ENCODE results near the gene MAGI2. TPM values are rescaled to one million over a fixed set of nuclear protein-coding genes. Genes with fewer than 3 reads are reported as not detected.

MAGI2 gene
- total RNA-seq, 4 donors from 2014 or later: 0.98 to 4.8 (median 2.5) TPM

DNA sequence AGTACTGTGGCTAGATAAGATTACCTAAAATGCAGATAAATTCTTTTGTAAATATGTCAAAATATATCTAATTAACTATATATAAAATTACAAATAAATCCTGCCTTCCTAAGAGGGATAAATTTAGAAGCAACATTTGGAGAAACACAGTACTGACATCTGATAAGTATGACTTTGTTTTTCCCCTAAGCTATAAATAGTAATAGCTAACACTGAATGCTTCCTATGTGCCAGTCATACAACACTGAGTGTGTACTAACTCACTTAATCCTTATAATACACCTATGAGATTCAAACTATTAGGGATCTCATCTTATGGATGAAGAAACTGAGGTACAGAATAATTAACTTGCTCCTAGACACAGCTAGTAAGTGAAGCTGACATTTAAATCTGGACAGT lies 733.4 kb downstream of the MAGI2 start:
- no peak overlapping the region for H3K4me3 ChIP-seq
- no peaks in the 10 kb centered on the region for H3K36me3 ChIP-seq
- TF ChIP-seq, protein P1, sequence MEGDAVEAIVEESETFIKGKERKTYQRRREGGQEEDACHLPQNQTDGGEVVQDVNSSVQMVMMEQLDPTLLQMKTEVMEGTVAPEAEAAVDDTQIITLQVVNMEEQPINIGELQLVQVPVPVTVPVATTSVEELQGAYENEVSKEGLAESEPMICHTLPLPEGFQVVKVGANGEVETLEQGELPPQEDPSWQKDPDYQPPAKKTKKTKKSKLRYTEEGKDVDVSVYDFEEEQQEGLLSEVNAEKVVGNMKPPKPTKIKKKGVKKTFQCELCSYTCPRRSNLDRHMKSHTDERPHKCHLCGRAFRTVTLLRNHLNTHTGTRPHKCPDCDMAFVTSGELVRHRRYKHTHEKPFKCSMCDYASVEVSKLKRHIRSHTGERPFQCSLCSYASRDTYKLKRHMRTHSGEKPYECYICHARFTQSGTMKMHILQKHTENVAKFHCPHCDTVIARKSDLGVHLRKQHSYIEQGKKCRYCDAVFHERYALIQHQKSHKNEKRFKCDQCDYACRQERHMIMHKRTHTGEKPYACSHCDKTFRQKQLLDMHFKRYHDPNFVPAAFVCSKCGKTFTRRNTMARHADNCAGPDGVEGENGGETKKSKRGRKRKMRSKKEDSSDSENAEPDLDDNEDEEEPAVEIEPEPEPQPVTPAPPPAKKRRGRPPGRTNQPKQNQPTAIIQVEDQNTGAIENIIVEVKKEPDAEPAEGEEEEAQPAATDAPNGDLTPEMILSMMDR (IDR thresholded peaks at IDR 0.05): no peak
- H3K9me3 ChIP-seq: no peaks in the 10 kb centered on the region
- H3K27me3 ChIP-seq: no peaks in the 10 kb centered on the region
- no peak overlapping the region for H3K27ac ChIP-seq
- H3K4me1 ChIP-seq: no peaks in the 10 kb centered on the region
- DNase-seq (ENCODE audit: low spot score in 2 of 2): no peak

- Histone ChIP-seq H3K27ac (no peak overlapping the region), H3K4me3 (no peak overlapping the region), H3K9me3 (no peaks in the 10 kb centered on the region), H3K27me3 (no peaks in the 10 kb centered on the region), H3K4me1 (no peaks in the 10 kb centered on the region), H3K36me3 (no peaks in the 10 kb centered on the region)
- TF ChIP-seq POLR2A (IDR thresholded peaks at IDR 0.05) (no peak), POLR2AphosphoS5 (IDR thresholded peaks at IDR 0.05) (no peak), EP300 (IDR thresholded peaks at IDR 0.05) (no peak)
- TF ChIP-seq, protein P1 (IDR thresholded peaks at IDR 0.05): no peak
- DNase-seq (ENCODE audit: low spot score in 2 of 2): no peak
- 83% methylated on average over 5 of the region's 5 CpGs for WGBS
Measured at GRCh38 chr7:78718212-78718611, 735.3 kb downstream of the MAGI2 start.

GRCh38 chr7:78716876-78717275 lies 736.6 kb downstream of the MAGI2 start:
- no peak overlapping the region for H3K4me3 ChIP-seq
- no peaks in the 10 kb centered on the region for H3K9me3 ChIP-seq
- WGBS: 85% methylated on average over 10 of the region's 10 CpGs
- no peaks in the 10 kb centered on the region for H3K36me3 ChIP-seq
- no peaks in the 10 kb centered on the region for H3K4me1 ChIP-seq
- TF ChIP-seq, protein P1 (IDR thresholded peaks at IDR 0.05): no peak
- TF ChIP-seq EP300 (IDR thresholded peaks at IDR 0.05) (no peak), POLR2A (IDR thresholded peaks at IDR 0.05) (no peak), POLR2AphosphoS5 (IDR thresholded peaks at IDR 0.05) (no peak)
- no peaks in the 10 kb centered on the region for H3K27me3 ChIP-seq
- no peak overlapping the region for H3K27ac ChIP-seq
- DNase-seq (ENCODE audit: low spot score in 2 of 2): no peak

DNA sequence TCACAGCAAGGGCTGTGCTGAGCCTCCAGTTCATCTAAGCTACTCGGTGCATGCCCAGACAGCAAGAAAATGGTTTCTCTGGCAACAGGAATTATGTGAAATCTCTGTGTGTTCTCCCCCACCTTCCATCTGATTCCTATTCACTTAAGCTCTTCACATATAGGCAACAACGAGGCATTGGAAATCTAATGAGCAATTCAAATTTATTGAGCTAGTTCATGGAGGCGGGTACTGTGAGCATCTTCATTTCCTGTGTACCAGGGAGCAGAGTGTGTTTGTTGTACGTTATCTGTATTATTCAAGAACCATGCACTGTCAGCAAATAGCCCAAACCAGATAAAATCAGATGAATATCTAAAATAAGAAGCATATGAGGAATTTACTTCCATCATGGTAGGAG lies 739.1 kb downstream of the MAGI2 start:
- DNase-seq (ENCODE audit: low spot score in 2 of 2): no peak
- H3K27me3 ChIP-seq: no peaks in the 10 kb centered on the region
- H3K27ac ChIP-seq: no peak overlapping the region
- WGBS: 68% methylated on average over 4 of the region's 4 CpGs
- no peak overlapping the region for H3K4me3 ChIP-seq
- no peaks in the 10 kb centered on the region for H3K4me1 ChIP-seq
- TF ChIP-seq, protein P1 (IDR thresholded peaks at IDR 0.05): no peak
- TF ChIP-seq POLR2AphosphoS5 (IDR thresholded peaks at IDR 0.05) (no peak), POLR2A (IDR thresholded peaks at IDR 0.05) (no peak), EP300 (IDR thresholded peaks at IDR 0.05) (no peak)
- H3K36me3 ChIP-seq: no peaks in the 10 kb centered on the region
- no peaks in the 10 kb centered on the region for H3K9me3 ChIP-seq

DNA sequence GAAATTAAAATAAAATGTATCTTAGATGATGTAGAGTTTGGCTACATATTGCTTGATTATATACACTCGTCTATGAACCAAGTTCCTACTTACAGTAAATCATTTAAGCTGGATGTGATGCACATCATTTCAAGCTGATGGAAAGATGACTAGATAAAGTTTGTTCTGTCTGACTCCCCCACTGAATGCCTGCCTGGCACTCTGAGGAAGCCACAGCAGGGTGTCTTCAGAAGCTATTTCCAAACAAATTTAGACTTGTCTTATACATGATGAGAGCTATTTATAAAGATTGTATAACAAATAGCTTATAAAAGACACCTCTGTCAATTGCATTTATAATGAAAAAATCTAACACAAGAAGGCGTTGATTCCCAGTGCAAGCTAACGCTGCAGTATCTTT lies 741.4 kb downstream of the MAGI2 start:
- WGBS: 61% methylated on average over 3 of the region's 3 CpGs
- no peaks in the 10 kb centered on the region for H3K27me3 ChIP-seq
- TF ChIP-seq POLR2A (IDR thresholded peaks at IDR 0.05) (no peak), EP300 (IDR thresholded peaks at IDR 0.05) (no peak), POLR2AphosphoS5 (IDR thresholded peaks at IDR 0.05) (no peak)
- TF ChIP-seq, protein P1 (IDR thresholded peaks at IDR 0.05): no peak
- no peak overlapping the region for H3K4me3 ChIP-seq
- H3K27ac ChIP-seq: no peak overlapping the region
- no peaks in the 10 kb centered on the region for H3K4me1 ChIP-seq
- DNase-seq (ENCODE audit: low spot score in 2 of 2): no peak
- no peaks in the 10 kb centered on the region for H3K36me3 ChIP-seq
- H3K9me3 ChIP-seq: no peaks in the 10 kb centered on the region

Data from suprapubic skin (tissue), 4 donors.